Measurements from ENCODE around the gene TRIM15. TPM values are rescaled to one million over a fixed set of nuclear protein-coding genes. Genes with fewer than 3 reads are reported as not detected.
"Not testable (repeated sequence)": the region's sequence is repeated elsewhere in the genome, so short reads cannot be mapped to it uniquely, and the experiment has no call there.

TRIM15 gene
- total RNA-seq: not detected

DNA sequence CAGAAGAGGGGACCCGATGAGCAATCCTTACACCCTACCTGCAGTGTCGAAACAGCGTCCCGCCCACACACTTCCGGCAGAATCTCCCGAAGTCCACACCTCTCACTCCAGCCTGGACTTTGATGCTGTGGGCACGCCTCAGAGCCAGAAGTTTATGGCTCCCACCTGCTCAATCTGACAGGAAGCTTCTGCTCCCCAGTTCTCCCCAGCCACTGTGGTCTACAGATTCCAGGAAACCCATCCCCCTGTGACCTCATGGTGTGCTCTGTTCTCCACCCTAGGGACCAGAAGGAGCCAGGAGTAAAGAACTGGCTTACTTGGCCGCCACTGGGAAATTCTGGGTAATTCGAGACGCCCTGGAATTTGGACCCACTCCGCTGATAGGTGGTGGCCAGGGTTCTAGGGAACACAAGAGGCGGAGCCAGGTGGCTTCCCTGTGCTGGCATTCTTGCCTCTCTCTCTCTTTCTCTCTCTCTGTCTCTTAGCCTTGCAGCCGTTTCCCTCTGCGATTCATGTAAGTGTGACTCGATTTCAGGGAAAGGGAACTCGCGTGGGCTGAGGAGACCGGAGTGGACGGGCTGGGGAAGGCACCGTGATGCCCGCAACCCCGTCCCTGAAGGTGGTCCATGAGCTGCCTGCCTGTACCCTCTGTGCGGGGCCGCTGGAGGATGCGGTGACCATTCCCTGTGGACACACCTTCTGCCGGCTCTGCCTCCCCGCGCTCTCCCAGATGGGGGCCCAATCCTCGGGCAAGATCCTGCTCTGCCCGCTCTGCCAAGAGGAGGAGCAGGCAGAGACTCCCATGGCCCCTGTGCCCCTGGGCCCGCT, at the start of gene TRIM15:
TRIM15 (plus strand) TSS at position 457 of the 828 bp plus-strand sequence; CDS start at position 596, 139 bp downstream.
- no peak within 1 kb of the TSS for H3K27ac Mint-ChIP-seq
- H3K36me3 Mint-ChIP-seq: no peaks in the 10 kb centered on the region
- H3K9me3 Mint-ChIP-seq: no peaks in the 10 kb centered on the region
- H3K4me1 Mint-ChIP-seq: peaks cover 24% of the 10 kb centered on the region
- no peaks in the 10 kb centered on the region for H3K27me3 Mint-ChIP-seq
- H3K4me3 Mint-ChIP-seq: peak within 1 kb of the TSS; percentile 6
- POLR2A ChIA-PET: interaction anchor here (1.3 kb wide), 1 partner anchor 51 kb away, joined by 3 read pairs; no protein-coding TSS in a partner anchor
- DNase-seq: peak; percentile 49
- peak; percentile 40 for ATAC-seq (ENCODE audit: low read depth)

DNA sequence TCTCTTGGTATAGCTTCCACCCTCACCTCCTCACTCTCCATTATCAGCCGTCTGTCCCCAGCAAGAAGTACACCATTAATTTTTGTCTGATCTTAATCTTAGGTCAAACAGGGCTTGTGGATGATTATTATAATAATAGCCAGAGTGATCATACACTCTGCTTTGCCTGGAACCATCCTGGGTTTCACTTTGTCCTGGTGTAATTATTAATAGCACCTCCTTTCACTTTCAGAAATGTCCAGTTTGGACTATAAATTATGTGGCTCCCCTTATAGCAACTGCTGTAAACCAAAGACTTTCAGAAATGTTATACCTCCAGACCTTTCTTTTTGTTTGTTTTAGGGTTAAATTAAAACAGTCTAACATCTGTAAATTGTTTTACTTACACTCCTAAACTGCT, 49.5 kb upstream of the TRIM15 start:
- POLR2A ChIA-PET: no interaction called here
- no peak for ATAC-seq (ENCODE audit: low read depth)
- no peaks in the 10 kb centered on the region for H3K9me3 Mint-ChIP-seq
- no peak for DNase-seq
- peaks cover 1% of the 10 kb centered on the region for H3K36me3 Mint-ChIP-seq
- H3K4me1 Mint-ChIP-seq: peaks cover 6% of the 10 kb centered on the region
- no peak overlapping the region for H3K27ac Mint-ChIP-seq
- H3K27me3 Mint-ChIP-seq: peaks cover 50% of the 10 kb centered on the region
- no peak overlapping the region for H3K4me3 Mint-ChIP-seq

DNA sequence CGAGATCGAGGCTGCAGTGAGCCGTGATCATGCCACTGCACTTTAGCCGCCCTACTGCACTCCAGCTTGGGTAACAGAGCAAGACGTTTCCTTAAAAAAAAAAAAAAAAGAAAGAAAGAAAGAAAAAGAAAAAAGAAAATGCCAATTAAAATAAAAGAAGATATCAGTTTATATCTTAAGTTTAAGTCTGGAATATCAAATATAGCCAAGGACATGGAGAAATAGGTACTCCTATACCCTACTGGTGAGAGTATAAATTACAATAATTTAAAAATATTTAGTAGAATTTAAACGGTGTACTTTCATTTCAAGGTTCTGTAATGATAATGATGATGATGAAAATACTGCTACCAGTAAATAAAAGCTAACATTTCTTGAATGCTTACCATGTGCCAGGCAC, 46.6 kb upstream of the TRIM15 start:
- no peak overlapping the region for H3K27ac Mint-ChIP-seq
- H3K9me3 Mint-ChIP-seq: no peaks in the 10 kb centered on the region
- H3K36me3 Mint-ChIP-seq: no peaks in the 10 kb centered on the region
- H3K4me1 Mint-ChIP-seq: peaks cover 4% of the 10 kb centered on the region
- ATAC-seq (ENCODE audit: low read depth): no peak
- H3K27me3 Mint-ChIP-seq: peaks cover 46% of the 10 kb centered on the region
- DNase-seq: no peak
- H3K4me3 Mint-ChIP-seq: no peak overlapping the region
- POLR2A ChIA-PET: no interaction called here

DNA sequence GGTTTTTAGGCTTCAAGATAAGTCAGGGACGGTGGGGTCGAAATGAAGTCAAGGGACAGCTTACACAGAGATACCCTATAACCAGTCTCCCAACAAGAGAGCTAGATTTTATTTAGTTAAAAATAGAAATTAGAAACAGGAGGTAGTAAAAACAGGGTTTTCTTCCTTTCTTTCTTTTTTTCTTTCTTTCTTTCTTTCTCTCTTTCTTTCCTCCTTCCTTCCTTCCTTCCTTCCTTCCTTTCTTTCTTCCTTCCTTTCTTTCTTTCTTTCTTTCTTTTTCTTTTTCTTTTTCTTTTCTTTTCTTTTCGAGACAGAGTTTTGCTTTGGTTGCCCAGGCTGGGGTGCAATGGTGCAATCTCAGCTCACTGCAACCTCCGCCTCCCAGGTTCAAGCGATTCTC, 44.7 kb upstream of the TRIM15 start:
- H3K4me3 Mint-ChIP-seq; H3K9me3 Mint-ChIP-seq; H3K4me1 Mint-ChIP-seq; DNase-seq; ATAC-seq (ENCODE audit: low read depth); H3K27ac Mint-ChIP-seq; H3K36me3 Mint-ChIP-seq; POLR2A ChIA-PET: not testable (repeated sequence)
- peaks cover 46% of the 10 kb centered on the region for H3K27me3 Mint-ChIP-seq

DNA sequence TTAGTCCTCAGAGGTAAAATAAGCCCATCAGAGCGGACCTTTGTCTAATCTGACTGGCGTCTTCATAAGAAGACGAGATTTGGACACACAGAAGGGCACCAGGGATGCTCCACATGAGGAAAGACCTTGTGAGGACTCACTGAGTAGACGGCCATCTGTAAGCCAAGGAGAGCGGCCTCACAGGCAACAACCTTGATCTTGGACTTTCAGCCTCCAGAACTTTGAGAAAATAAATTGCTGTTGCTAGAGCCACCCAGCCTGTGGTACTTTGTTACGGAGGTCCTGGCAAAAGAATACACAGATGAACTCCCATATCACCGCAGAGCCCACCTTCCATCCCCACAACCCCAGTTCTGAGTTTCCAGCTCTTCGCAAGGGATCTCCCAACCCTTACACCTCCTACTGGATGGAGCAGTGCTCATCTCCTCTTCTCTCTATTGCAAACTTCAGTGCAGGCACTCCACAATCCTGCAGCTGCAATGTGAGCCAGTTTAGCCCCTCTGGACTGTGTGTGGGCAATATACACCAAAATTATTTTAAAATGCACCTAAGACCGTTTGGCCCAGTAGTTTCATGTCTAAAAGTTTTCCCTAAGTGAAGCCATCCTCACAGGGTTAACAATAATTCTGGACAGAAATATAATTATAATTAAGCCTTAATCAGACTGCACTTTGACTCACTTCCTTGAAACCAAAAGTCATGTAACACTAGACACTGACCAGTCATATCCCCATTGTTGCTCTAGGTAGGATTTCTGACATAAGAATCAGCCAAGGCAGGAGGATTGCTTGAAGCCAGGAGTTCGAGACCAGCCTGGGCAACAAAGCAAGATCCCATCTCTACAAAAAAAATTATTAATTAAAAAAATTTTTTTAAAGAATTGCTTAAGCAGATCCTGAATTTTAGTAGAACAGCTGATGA, 41.6 kb upstream of the TRIM15 start:
- DNase-seq (no peak), ATAC-seq (ENCODE audit: low read depth) (no peak)
- POLR2A ChIA-PET: no interaction called here
- peaks cover 42% of the 10 kb centered on the region for H3K27me3 Mint-ChIP-seq
- H3K4me1 Mint-ChIP-seq: no peaks in the 10 kb centered on the region
- H3K27ac Mint-ChIP-seq: no peak overlapping the region
- no peaks in the 10 kb centered on the region for H3K36me3 Mint-ChIP-seq
- H3K4me3 Mint-ChIP-seq: no peak overlapping the region
- H3K9me3 Mint-ChIP-seq: no peaks in the 10 kb centered on the region

DNA sequence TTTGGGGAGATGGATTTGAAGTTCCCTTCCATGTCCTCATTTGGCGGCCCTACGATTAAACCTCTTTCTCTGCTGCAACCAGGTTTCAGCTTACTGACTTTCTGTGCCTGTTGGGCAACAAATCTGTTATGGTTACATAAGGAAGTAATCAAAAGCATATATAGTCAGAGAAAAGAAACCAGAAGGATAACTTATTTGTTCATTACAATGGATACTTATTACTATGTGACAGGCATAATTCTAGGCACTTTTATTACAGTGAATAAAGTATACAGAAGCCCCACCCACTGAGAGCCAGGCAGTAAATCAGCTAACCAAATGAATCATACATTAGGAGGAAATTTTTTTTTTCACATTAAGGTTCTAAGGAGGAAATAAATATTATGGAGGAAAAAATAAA, 40.8 kb upstream of the TRIM15 start:
- H3K27ac Mint-ChIP-seq: no peak overlapping the region
- no peaks in the 10 kb centered on the region for H3K4me1 Mint-ChIP-seq
- POLR2A ChIA-PET: no interaction called here
- DNase-seq (no peak), ATAC-seq (ENCODE audit: low read depth) (no peak)
- H3K4me3 Mint-ChIP-seq: no peak overlapping the region
- no peaks in the 10 kb centered on the region for H3K36me3 Mint-ChIP-seq
- H3K9me3 Mint-ChIP-seq: no peaks in the 10 kb centered on the region
- H3K27me3 Mint-ChIP-seq: peaks cover 50% of the 10 kb centered on the region

DNA sequence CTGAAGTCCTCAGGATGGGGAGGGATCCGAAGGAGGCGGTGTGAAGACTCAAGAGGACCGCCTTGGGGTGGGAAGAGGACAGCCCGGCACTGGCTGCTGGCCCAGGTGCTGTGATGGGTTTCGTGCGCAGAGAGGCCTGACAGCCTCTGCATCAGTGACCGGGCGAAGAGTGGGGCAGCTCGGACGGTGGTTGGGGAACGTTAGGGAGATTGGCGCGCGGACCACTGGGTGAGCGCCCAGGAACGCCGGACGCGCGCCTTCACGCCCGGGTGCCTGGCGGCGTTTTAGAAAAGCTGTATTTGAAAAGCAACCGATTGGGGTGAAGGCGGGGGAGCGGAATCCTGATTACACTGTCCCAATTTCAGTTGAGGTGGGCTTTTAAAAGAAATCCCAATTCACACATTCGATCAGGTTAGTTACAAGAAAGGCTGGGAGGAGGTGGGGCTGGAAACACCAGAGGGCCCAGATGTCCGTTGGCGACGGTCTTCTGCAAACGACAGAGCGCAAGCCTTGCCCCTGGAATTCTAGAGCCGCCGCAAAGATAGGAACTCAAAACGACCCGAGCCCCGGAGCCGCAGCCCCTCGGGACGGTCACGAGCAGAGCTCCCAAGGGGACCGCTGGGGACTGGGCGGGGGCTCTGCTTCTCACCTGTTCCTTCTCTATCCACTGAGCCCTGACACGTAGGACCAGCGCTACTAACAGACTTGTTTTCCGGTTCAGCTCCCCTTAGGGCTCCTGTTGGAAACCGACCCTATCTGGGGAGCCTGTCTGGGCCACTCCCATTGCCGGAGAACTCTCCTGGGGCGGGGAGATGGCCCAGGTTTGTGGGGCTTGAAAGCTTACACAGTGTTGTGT, 35.9 kb upstream of the TRIM15 start:
- no peak for DNase-seq
- H3K4me1 Mint-ChIP-seq: peaks cover 14% of the 10 kb centered on the region
- H3K27ac Mint-ChIP-seq: no peak overlapping the region
- ATAC-seq (ENCODE audit: low read depth): no peak
- H3K27me3 Mint-ChIP-seq: peaks cover 69% of the 10 kb centered on the region
- no peak overlapping the region for H3K4me3 Mint-ChIP-seq
- H3K9me3 Mint-ChIP-seq: no peaks in the 10 kb centered on the region
- POLR2A ChIA-PET: interaction anchor here (1.0 kb wide), 1 partner anchor 24 kb away, joined by 3 read pairs; no protein-coding TSS in a partner anchor
- no peaks in the 10 kb centered on the region for H3K36me3 Mint-ChIP-seq

DNA sequence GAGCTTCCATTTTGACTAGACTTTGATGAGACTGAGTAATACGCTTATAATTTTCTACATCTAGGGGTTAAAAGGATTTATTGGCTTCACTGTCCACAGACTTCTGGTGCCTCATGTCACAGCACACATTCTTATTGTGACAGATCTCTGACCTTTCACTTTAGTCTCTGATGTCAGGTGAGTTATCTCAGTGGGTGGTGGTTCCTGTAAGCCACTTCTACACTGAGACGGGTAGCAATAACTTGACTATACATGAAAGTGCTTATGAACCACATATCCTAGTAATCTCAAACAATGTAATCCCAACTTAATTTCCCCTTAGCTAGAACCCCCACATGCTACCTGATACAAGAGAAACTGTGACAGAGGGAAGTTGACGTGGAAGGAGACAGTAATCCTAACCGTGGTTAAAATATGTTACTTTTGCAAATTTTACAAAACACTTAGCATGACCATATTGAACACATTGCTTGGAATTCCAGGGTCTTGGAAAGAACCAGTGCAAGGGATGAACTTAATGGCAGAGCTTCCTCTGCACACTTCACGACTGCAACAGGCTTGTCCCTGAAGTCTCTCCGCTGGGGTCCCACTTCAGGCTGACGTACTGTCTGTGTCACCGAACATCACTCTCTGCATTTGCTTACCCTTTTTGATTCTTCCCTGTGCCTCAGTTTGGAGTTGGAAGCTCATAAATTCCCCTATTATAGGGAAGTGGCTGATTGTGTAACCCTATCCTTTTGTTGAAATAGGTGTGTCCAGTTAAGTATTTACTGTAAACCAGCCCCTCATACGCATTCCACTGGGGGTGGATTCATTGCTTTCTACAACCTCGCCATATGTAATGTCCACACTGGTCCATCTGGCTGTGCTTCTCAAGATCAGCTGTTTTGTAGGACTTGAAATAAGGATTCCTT, 33.8 kb upstream of the TRIM15 start:
- no peak for DNase-seq
- Mint-ChIP-seq H3K36me3 (no peaks in the 10 kb centered on the region), H3K9me3 (no peaks in the 10 kb centered on the region), H3K4me1 (peaks cover 14% of the 10 kb centered on the region), H3K27me3 (peaks cover 68% of the 10 kb centered on the region), H3K4me3 (no peak overlapping the region), H3K27ac (no peak overlapping the region)
- ATAC-seq (ENCODE audit: low read depth): no peak
- POLR2A ChIA-PET: no interaction called here

DNA sequence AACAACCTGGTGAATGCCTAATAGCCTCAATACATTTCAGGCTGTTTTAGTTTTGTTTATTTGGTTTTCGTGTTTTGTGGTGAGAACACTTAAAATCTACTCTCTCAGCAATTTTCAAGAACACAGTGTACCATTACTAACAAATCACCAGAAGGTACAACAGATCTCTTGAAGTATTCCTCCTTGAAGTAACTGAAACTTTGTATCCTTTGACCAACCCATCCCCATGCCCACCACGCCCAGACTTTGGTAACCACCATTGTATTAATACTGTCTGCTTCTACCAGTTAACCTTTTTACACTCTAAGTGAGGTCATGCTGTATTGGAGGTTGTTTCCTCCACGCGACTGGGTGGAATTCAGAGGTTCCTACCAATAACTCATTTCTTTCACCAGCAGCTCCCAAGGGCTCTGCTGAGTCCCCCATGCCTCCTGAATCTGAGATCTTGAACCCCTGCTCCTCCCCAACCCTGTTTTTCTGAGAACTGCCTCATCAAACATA, 33.1 kb upstream of the TRIM15 start:
- Mint-ChIP-seq H3K27me3 (peaks cover 69% of the 10 kb centered on the region), H3K9me3 (no peaks in the 10 kb centered on the region), H3K27ac (no peak overlapping the region), H3K4me3 (no peak overlapping the region), H3K36me3 (no peaks in the 10 kb centered on the region), H3K4me1 (peaks cover 14% of the 10 kb centered on the region)
- DNase-seq: no peak
- no peak for ATAC-seq (ENCODE audit: low read depth)
- POLR2A ChIA-PET: interaction anchor here (0.9 kb wide), 1 partner anchor 27 kb away, joined by 3 read pairs; no protein-coding TSS in a partner anchor

DNA sequence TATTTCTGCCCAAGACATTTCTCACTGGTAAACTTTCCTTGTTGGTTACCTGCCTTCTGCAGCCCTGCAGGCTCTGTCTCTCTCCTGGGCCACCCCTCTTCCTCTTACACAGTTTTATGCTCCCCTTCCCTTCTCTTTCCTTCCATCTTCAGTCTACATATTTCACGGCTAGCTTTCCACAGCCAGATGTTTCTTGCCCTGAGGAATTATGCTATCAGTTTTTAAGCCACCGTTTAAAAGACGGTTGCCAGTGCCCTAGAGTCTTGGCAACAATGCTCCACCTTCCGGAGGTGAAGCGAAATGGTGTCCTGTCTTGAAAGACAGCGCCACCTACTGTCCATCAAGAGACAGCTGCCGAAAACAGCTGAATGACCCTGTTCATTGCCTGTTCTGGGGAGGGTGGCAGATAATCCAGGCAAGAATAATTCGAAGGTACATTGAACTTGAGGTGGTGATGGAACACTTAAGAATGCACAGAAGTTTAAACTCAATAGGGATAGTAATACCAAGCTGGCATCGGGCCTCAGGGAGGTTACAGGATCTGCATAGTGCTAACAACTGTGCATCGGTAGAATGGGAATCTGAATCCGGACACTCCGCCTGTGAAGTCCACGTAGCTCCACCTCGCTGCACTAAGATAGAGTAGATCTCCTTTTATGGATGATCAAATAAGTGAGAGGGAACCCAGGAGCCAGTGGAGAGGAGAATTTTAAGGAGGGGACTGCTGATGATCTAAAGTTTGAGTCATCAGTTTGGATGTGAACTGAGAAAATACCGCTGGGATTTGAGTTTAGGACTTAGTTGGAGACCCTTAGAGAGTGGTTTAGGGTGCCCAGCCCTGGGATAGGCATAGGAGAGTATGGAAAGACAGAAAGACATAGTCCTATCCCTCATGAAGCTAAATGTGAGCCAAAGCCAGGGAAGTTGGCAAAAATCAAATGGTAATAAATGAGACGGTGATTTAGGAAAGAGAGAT, 32.2 kb upstream of the TRIM15 start:
- H3K4me3 Mint-ChIP-seq: no peak overlapping the region
- POLR2A ChIA-PET: interaction anchor here (0.9 kb wide), 2 partner anchors 28 kb away, joined by 3 read pairs; no protein-coding TSS in a partner anchor
- DNase-seq (no peak), ATAC-seq (ENCODE audit: low read depth) (peak; percentile 95)
- peaks cover 69% of the 10 kb centered on the region for H3K27me3 Mint-ChIP-seq
- H3K4me1 Mint-ChIP-seq: peaks cover 18% of the 10 kb centered on the region
- H3K9me3 Mint-ChIP-seq: no peaks in the 10 kb centered on the region
- no peaks in the 10 kb centered on the region for H3K36me3 Mint-ChIP-seq
- H3K27ac Mint-ChIP-seq: peak overlapping the region; percentile 61

DNA sequence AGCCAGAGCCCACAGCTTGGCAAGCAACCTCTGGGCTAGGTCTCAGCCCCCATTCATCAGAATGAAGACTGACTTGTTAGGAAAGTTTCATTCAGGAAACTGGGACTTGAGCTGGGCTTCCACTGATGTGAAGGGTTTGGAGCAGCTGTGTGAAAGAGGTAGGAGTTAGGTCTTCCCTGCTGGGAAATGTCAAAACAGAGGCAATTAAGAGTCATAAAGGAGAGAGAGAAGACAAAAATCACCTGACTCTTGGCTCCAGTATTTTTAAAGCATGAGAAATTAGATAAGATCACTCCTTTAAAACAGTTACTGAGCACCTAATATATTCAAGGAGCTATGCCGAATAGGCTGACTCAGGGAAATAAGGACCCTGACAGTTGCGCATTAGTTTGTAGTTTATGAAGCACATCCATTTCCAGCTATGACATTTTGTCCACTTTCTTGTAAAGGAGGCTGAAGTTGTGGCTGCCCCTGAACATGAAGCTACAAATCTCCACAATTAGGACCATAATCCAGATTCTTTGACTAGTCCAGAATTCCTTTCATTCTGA, 31.3 kb upstream of the TRIM15 start:
- Mint-ChIP-seq H3K9me3 (no peaks in the 10 kb centered on the region), H3K4me1 (peaks cover 22% of the 10 kb centered on the region), H3K27ac (no peak overlapping the region), H3K4me3 (no peak overlapping the region), H3K36me3 (no peaks in the 10 kb centered on the region), H3K27me3 (peaks cover 65% of the 10 kb centered on the region)
- POLR2A ChIA-PET: interaction anchor here (0.9 kb wide), 1 partner anchor 29 kb away, joined by 3 read pairs; no protein-coding TSS in a partner anchor
- ATAC-seq (ENCODE audit: low read depth): no peak
- DNase-seq: no peak

All from activated naive CD8-positive, alpha-beta T cell treated with anti-CD3 and anti-CD28 coated beads, Interleukin-2, amount 10 ng/mL, durations not matched to agents 7 days and 5 days (primary cell).